CD14-positive monocyte (primary cell): ENCODE data around the gene PTPRN2. TPM values are rescaled to one million over a fixed set of nuclear protein-coding genes. Genes with fewer than 3 reads are reported as not detected.

Experiments
- DNase-seq, 3 donors: peaks; one replicate each; pipeline ENCODE4 v3.0.0-alpha.2; 2011 to 2022
- H2AFZ ChIP-seq: 2 replicates; pipeline ENCODE4 v1.6.0; 2012; ENCODE audit warnings: mild to moderate bottlenecking, low read depth, low read length, inconsistent platforms; ENCODE audit not compliant: insufficient read depth, poor library complexity, severe bottlenecking
- H3K27ac ChIP-seq, 2 donors: 1 replicate in 1 of 2; 2 replicates in 1 of 2; pipeline ENCODE4 v1.5.1; 2012 to 2013; ENCODE audit warnings: low read length in 2 of 2, control low read depth in 1 of 2, inconsistent platforms in 1 of 2, low read depth in 1 of 2, mild to moderate bottlenecking in 1 of 2
- H3K27me3 ChIP-seq, 2 donors: one replicate each; pipeline versions ENCODE4 v1.6.0 to v1.6.1; 2011 to 2013; ENCODE audit warnings: low read length in 2 of 2; ENCODE audit not compliant: control insufficient read depth in 2 of 2, insufficient read depth in 2 of 2
- H3K36me3 ChIP-seq, 2 donors: replicated peaks in 1 of 2; 1 replicate in 1 of 2; 2 replicates in 1 of 2; pipeline versions ENCODE4 v1.5.1 to v1.6.1; 2012 to 2013; ENCODE audit warnings: low read length in 2 of 2, control low read depth in 1 of 2, inconsistent platforms in 1 of 2, mild to moderate bottlenecking in 1 of 2; ENCODE audit not compliant: insufficient read depth in 2 of 2, control insufficient read depth in 1 of 2
- H3K4me1 ChIP-seq, 2 donors: 1 replicate in 1 of 2; 2 replicates in 1 of 2; pipeline versions ENCODE4 v1.5.1 to v1.6.1; 2012 to 2013; ENCODE audit warnings: low read length in 2 of 2, control low read depth in 1 of 2, inconsistent platforms in 1 of 2, mild to moderate bottlenecking in 1 of 2, moderate library complexity in 1 of 2; ENCODE audit not compliant: insufficient read depth in 2 of 2, control insufficient read depth in 1 of 2
- H3K4me2 ChIP-seq: replicated peaks from 2 replicates; pipeline ENCODE3; 2012; ENCODE audit warnings: low read length, moderate library complexity, mild to moderate bottlenecking; ENCODE audit not compliant: poor library complexity, severe bottlenecking; ENCODE audit errors: extremely low read depth
- H3K4me3 ChIP-seq, 3 experiments: fragments of 200-600 bp in 1 of 3; sonication (generic) in 1 of 3; replicated peaks in 1 of 3; 1 replicate in 2 of 3; 2 replicates in 1 of 3; pipeline ENCODE4 v1.5.1; 2011 to 2013; ENCODE audit warnings: low read length in 3 of 3, mild to moderate bottlenecking in 3 of 3, control low read depth in 2 of 3, low read depth in 2 of 3, inconsistent platforms in 1 of 3, moderate library complexity in 1 of 3
- H3K79me2 ChIP-seq: 2 replicates; pipeline ENCODE4 v1.6.0; 2012; ENCODE audit warnings: mild to moderate bottlenecking, control low read depth, inconsistent platforms, low read length, moderate library complexity; ENCODE audit not compliant: insufficient read depth
- H3K9ac ChIP-seq: 2 replicates; pipeline ENCODE4 v1.6.0; 2017; ENCODE audit warnings: low read length, mild to moderate bottlenecking; ENCODE audit not compliant: insufficient read depth, poor library complexity, severe bottlenecking
- H3K9me3 ChIP-seq, 2 donors: replicated peaks in 1 of 2; 1 replicate in 1 of 2; 2 replicates in 1 of 2; pipeline versions ENCODE4 v1.5.1 to v1.6.1; 2012 to 2013; ENCODE audit warnings: low read length in 2 of 2, control low read depth in 1 of 2; ENCODE audit not compliant: control insufficient read depth in 1 of 2, insufficient read depth in 1 of 2
- H4K20me1 ChIP-seq: 2 replicates; pipeline ENCODE4 v1.6.0; 2012; ENCODE audit warnings: mild to moderate bottlenecking, low read length, control low read depth, moderate library complexity; ENCODE audit not compliant: insufficient read depth
- H3K27ac Mint-ChIP-seq, 7 donors: one replicate each; pipeline ENCODE4 v1.8.0; 2020; ENCODE audit warnings: mild to moderate bottlenecking in 7 of 7, mixed read lengths in 7 of 7, moderate library complexity in 6 of 7, inconsistent platforms in 2 of 7
- H3K27me3 Mint-ChIP-seq, 3 donors: one replicate each; pipeline ENCODE4 v1.8.0; 2021 to 2022; ENCODE audit warnings: low read depth in 3 of 3, mild to moderate bottlenecking in 3 of 3, mixed read lengths in 3 of 3, moderate library complexity in 3 of 3, inconsistent platforms in 1 of 3
- H3K36me3 Mint-ChIP-seq, 2 donors: one replicate each; pipeline ENCODE4 v1.8.0; 2020; ENCODE audit warnings: mixed read lengths in 2 of 2, inconsistent platforms in 1 of 2, mild to moderate bottlenecking in 1 of 2
- H3K4me1 Mint-ChIP-seq: one replicate; pipeline ENCODE4 v1.8.0; 2020; ENCODE audit warnings: mild to moderate bottlenecking, mixed read lengths
- H3K4me3 Mint-ChIP-seq, 2 donors: one replicate each; pipeline ENCODE4 v1.8.0; 2020; ENCODE audit warnings: mild to moderate bottlenecking in 2 of 2, mixed read lengths in 2 of 2, moderate library complexity in 1 of 2
- H3K9me3 Mint-ChIP-seq, 7 donors: one replicate each; pipeline ENCODE4 v1.8.0; 2020 to 2022; ENCODE audit warnings: mixed read lengths in 7 of 7, mild to moderate bottlenecking in 6 of 7, moderate library complexity in 6 of 7, inconsistent platforms in 2 of 7
- CTCF ChIP-seq: fragments of 200-600 bp; IDR thresholded peaks from one replicate; pipeline ENCODE4 v1.8.0; 2022; ENCODE audit warnings: antibody characterized with exemption, mild to moderate bottlenecking
- WGBS: methylation state at CpG from one replicate; pipeline ENCODE4 v1.1.5; 2013; ENCODE audit warnings: missing lambda C conversion rate; ENCODE audit not compliant: insufficient coverage; 5-methylcytosine and 5-hydroxymethylcytosine counted together
- intact Hi-C, 2 donors: fragments of 100-400 bp; cut with micrococcal nuclease; formaldehyde crosslinking; loops; one replicate each; pipeline versions ENCODE4 v1.15.0 to v1.15.1; 2023
- polyA plus RNA-seq, 3 donors: library from polyadenylated mRNA; depleted of rRNA in 1 of 3; unstranded in 2 of 3; stranded (reverse) in 1 of 3; fragments of 300-500 nt in 2 of 3; fragments of >200 nt in 1 of 3; fragmentation: Illumina TruSeq in 2 of 3; gene quantifications; 1 replicate in 2 of 3; 2 replicates in 1 of 3; pipeline ENCODE4 v1.2.3, GENCODE V29; 2012 to 2021

The PTPRN2 gene
- polyA plus RNA-seq, 3 donors = 0.25 to 1.4 (median 0.97) TPM

- Histone ChIP-seq H3K4me3 (peak overlapping the region in 1 of 3 experiments; percentile 17), H3K9ac (no peak overlapping the region), H3K4me1 (no peaks in the 10 kb centered on the region), H4K20me1 (no peaks in the 10 kb centered on the region), H3K27me3 (no peaks in the 10 kb centered on the region), H3K79me2 (no peaks in the 10 kb centered on the region), H3K36me3 (no peaks in the 10 kb centered on the region), H3K27ac (no peak overlapping the region), H3K9me3 (peaks cover 74 to 82% of the 10 kb centered on the region in 2 donors), H2AFZ (no peak overlapping the region), H3K4me2 (no peak overlapping the region)
- Mint-ChIP-seq H3K9me3 (peaks cover 14 to 41% (median 29%) of the 10 kb centered on the region in 7 donors), H3K4me1 (no peaks in the 10 kb centered on the region), H3K27me3 (no peaks in the 10 kb centered on the region), H3K36me3 (no peaks in the 10 kb centered on the region), H3K4me3 (no peak overlapping the region), H3K27ac (no peak overlapping the region)
- 96% methylated on average over 9 of the region's 12 CpGs for WGBS
- TF ChIP-seq CTCF = no peak
- DNase-seq = no peak
- intact Hi-C loops = no loop called here
Measured at GRCh38 chr7:158129037-158130022, 458.3 kb downstream of the PTPRN2 start.

GRCh38 chr7:158128572-158128971 is 459.1 kb downstream of the PTPRN2 start:
- WGBS = 88% methylated on average over 9 of the region's 9 CpGs
- Histone ChIP-seq H3K4me3 (no peak overlapping the region), H3K9ac (no peak overlapping the region), H3K4me1 (no peaks in the 10 kb centered on the region), H3K9me3 (peaks cover 77 to 89% of the 10 kb centered on the region in 2 donors), H3K36me3 (no peaks in the 10 kb centered on the region), H4K20me1 (no peaks in the 10 kb centered on the region), H3K79me2 (no peaks in the 10 kb centered on the region), H2AFZ (no peak overlapping the region), H3K27me3 (no peaks in the 10 kb centered on the region), H3K27ac (no peak overlapping the region), H3K4me2 (no peak overlapping the region)
- DNase-seq = no peak
- Mint-ChIP-seq H3K9me3 (peaks cover 12 to 43% (median 33%) of the 10 kb centered on the region in 7 donors), H3K4me3 (no peak overlapping the region), H3K27ac (no peak overlapping the region), H3K27me3 (no peaks in the 10 kb centered on the region), H3K4me1 (no peaks in the 10 kb centered on the region), H3K36me3 (no peaks in the 10 kb centered on the region)
- no peak for TF ChIP-seq CTCF
- intact Hi-C loops = no loop called here
